Measurements from ENCODE around the gene FAM120B. TPM values are rescaled to one million over a fixed set of nuclear protein-coding genes. Genes with fewer than 3 reads are reported as not detected.

FAM120B gene
- total RNA-seq, 6 experiments from 2014 or later, result 9.5 to 15.7 (median 13.1) TPM

DNA sequence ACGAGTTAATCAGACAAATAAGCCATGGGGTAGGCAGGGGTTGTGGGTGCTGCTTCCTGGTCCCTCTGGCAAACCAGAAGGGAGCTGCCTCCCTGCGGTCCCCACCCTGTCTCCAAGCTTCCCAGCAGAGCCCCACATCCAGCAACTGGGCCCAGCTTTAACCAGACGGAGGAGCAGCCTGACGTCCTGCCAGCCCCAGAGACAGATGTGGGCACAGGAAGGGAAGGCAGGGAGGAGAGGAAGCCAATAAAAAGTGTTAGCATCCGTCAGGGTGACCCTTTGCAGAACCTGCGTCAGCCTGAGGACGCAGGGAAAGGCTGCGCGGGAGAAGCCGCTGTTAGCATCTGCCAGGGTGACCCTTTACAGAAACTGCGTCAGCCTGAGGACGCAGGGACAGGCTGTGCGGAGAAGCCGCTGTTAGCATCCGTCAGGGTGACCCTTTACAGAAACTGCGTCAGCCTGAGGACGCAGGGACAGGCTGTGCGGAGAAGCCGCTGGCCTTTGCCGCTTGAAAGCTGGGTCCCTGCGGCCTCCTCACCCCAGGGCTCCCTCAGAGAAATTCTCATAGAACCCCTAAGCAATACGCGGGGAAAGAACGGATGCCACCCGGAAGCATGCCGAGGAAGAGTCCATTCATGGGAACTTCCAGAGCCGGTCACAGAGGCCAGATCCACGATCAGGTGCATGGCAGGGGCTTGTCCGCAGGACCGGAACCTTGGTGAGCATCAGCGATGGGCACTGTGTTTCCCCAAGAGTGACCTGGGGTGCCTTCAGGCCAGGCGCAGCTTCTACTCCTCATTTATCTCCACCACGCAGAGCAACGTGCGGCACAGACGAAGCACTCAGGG, 31.6 kb upstream of the FAM120B start:
- Histone ChIP-seq H3K4me1 (peaks cover 0 to 20% (median 2%) of the 10 kb centered on the region in 4 donors), H3K9me3 (no peaks in the 10 kb centered on the region), H3K4me3 (no peak overlapping the region), H3K27ac (no peak overlapping the region), H3K36me3 (no peaks in the 10 kb centered on the region), H3K27me3 (no peaks in the 10 kb centered on the region)
- DNase-seq (peak in 1 of 3 donors; percentile 45), ATAC-seq (peak in 1 of 4 donors; percentile 10)
- TF ChIP-seq POLR2A (IDR thresholded peaks at IDR 0.05), result no peak
- TF ChIP-seq, protein P1, sequence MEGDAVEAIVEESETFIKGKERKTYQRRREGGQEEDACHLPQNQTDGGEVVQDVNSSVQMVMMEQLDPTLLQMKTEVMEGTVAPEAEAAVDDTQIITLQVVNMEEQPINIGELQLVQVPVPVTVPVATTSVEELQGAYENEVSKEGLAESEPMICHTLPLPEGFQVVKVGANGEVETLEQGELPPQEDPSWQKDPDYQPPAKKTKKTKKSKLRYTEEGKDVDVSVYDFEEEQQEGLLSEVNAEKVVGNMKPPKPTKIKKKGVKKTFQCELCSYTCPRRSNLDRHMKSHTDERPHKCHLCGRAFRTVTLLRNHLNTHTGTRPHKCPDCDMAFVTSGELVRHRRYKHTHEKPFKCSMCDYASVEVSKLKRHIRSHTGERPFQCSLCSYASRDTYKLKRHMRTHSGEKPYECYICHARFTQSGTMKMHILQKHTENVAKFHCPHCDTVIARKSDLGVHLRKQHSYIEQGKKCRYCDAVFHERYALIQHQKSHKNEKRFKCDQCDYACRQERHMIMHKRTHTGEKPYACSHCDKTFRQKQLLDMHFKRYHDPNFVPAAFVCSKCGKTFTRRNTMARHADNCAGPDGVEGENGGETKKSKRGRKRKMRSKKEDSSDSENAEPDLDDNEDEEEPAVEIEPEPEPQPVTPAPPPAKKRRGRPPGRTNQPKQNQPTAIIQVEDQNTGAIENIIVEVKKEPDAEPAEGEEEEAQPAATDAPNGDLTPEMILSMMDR (IDR thresholded peaks at IDR 0.05), result no peak
- 79% methylated on average over 9 of the region's 36 CpGs for whole genome bisulfite sequencing (ENCODE audit: insufficient coverage, low coverage, low lambda C conversion rate, missing lambda C conversion rate)
- intact Hi-C loops (cut with DNase I), result no loop called here

DNA sequence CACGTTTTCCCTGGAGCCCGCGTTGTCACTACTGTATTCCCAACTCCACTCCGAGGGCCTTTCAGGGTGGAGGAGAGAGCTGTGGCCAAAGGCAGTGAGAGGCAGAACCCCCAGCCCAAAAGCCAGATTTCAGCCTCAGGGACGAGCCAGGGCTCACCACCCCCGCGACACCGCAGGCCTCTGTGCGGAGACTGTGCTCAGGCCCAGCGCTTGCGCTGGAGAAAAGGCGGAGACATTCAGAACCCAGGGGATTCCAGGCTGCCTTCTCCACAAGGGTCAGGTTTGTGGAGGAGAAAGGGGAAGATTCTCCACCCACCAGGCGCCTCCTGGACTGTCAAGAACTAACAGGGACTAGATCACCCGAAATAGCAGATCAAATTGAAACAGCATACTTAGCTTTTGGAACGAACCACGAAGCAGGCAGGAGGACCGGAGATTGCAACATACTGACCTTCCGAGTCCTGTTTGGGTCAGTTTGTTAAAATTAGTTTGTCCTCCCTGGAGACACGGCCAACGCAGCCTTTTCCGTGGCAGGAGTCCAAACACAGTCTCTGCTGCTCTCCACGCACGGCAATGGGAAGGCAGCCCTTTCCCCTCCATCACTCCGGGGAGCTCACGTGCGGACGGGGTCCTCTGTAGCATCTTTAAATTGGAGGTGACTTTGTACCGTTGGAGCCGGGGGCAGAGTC, 30.0 kb upstream of the FAM120B start:
- TF ChIP-seq, protein P1 (IDR thresholded peaks at IDR 0.05), result no peak
- TF ChIP-seq POLR2A (IDR thresholded peaks at IDR 0.05), result no peak
- Histone ChIP-seq H3K4me1 (peaks cover 0 to 20% (median 2%) of the 10 kb centered on the region in 4 donors), H3K4me3 (no peak overlapping the region), H3K9me3 (no peaks in the 10 kb centered on the region), H3K27me3 (no peaks in the 10 kb centered on the region), H3K36me3 (no peaks in the 10 kb centered on the region), H3K27ac (peak overlapping the region; percentile 22 to 58 (median 24))
- intact Hi-C loops (cut with DNase I), result no loop called here
- 53% methylated on average over 21 of the region's 29 CpGs for WGBS (ENCODE audit: insufficient coverage, low coverage, low lambda C conversion rate, missing lambda C conversion rate)
- peak; percentile 52 to 76 (median 62) for ATAC-seq
- DNase-seq, result peak; percentile 62 to 88 (median 84)

DNA sequence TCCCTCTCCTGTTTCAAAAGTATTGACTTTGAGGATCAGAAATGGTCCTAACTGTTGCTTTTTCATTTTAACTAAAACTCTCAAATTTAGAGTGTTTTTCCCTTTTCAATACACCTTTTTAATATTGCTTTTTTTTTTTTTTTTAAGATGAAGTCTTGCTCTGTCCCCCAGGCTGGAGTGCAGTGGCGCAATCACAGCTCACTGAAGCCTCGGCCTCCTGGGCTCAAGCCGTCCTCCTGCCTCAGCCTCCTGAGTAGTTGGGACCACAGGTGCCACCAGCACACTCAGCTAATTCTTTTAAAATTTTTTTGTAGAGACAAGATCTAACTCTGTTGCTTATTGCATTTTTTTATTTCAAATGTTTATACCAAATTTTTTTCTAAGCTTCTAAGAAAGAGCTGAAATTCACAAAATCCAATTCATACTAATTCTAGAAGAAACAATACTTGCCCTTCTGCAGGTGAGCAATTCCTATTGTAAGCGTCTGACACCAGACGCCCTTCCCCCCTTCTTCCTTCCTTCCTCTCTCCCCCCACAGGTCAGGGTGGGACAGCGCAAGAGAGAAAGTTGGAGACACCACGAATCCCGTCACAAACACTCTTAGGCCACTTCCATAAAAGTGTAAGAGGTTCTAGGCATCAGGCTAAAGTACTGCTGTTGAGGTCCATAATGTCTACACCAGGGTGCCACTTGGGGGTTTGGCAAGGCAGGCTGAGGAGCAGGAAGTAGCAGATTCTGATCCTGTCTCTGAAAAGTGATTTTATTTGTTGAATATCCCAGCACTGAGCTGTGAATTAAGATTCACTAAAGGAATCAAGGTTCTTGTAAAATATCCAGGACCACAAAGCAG, 28.4 kb upstream of the FAM120B start:
- ATAC-seq (peak in 1 of 4 donors; percentile 6), DNase-seq (peak in 1 of 3 donors; percentile 31)
- WGBS (ENCODE audit: insufficient coverage, low coverage, low lambda C conversion rate, missing lambda C conversion rate), result 75% methylated on average over 8 of the region's 8 CpGs
- Histone ChIP-seq H3K9me3 (no peaks in the 10 kb centered on the region), H3K27ac (no peak overlapping the region), H3K4me1 (peaks cover 0 to 20% (median 2%) of the 10 kb centered on the region in 4 donors), H3K27me3 (no peaks in the 10 kb centered on the region), H3K36me3 (no peaks in the 10 kb centered on the region), H3K4me3 (no peak overlapping the region)
- TF ChIP-seq, protein P1 (IDR thresholded peaks at IDR 0.05), result no peak
- TF ChIP-seq POLR2A (IDR thresholded peaks at IDR 0.05), result no peak
- intact Hi-C loops (cut with DNase I), result no loop called here

DNA sequence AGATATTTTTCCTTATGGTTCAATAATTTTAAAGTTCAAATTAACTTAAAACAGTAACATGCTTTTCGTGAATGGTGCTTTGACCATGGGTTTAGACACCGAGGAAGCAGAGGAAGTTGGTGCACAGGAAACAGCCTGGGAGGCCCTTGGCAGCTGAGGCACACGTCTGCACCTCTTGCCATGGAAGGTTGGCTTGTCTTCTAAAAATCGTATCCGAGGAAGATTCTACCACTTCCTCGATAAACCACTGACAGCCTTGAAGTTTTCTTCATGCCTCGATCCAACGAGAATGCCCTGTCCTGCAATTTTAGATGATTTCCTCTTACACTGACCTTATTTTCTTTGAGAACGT, 27.8 kb upstream of the FAM120B start:
- TF ChIP-seq, protein P1 (IDR thresholded peaks at IDR 0.05), result no peak
- TF ChIP-seq POLR2A (IDR thresholded peaks at IDR 0.05), result no peak
- Histone ChIP-seq H3K9me3 (no peaks in the 10 kb centered on the region), H3K36me3 (no peaks in the 10 kb centered on the region), H3K27ac (no peak overlapping the region), H3K4me3 (no peak overlapping the region), H3K27me3 (no peaks in the 10 kb centered on the region), H3K4me1 (peaks cover 0 to 20% (median 2%) of the 10 kb centered on the region in 4 donors)
- 41% methylated on average over 9 of the region's 9 CpGs for WGBS (ENCODE audit: insufficient coverage, low coverage, low lambda C conversion rate, missing lambda C conversion rate)
- intact Hi-C loops (cut with DNase I), result no loop called here
- DNase-seq (no peak), ATAC-seq (no peak)
